HT-29 (cell line): ENCODE data around the gene LYL1. TPM values are rescaled to one million over a fixed set of nuclear protein-coding genes. Genes with fewer than 3 reads are reported as not detected.

Experiments
- DNase-seq: peaks from one replicate; pipeline ENCODE4 v3.0.0-alpha.2; 2015; ENCODE audit warnings: low spot score
- total RNA-seq: library from RNA; depleted of rRNA; stranded (reverse); fragments of >200 nt; shearing (Covaris generic); gene quantifications from 2 replicates; pipeline ENCODE4 v1.2.3, GENCODE V29; 2014

Gene LYL1
- total RNA-seq, 1 experiment from 2014 or later, result 2.5 TPM

DNA sequence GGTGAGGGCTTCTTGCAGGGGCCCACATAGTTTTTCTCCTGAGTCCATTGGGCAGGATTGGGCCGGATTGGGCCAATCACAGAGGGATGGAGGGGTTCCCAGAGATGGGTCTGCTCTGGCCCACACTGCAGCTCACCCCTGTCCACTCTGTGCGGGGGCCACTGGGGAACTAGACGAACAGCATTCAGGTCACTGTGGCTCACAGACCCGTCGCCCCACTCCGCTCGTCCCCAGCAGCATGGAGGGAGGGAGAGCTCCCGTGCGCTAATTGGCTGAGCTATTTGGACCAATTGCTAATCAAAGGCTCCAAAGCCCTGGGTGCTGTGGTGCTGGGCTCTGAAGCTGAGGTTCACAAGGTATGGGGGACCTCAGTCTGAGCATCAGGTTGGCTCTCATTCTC is 26.7 kb upstream of the LYL1 start:
- DNase-seq, result no peak

DNA sequence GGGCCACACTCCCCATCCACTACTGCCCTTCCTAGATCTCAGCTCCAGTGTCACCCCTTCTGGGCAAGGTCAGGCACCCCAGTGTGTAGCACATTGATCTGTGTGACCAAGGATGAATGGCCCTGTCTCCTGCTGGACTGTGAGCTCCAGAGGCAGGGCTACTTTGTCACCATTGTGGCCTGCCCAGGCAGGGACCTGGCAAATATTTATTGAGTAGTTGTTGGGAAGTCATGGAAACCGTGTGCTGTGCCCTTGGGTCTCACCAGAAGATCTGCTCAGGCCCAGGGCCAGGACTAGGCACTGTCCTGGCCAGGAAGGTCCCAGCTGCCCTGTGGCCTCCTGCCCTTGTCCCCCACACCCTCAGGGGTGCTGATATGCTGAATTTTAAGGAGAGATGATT is 25.9 kb upstream of the LYL1 start:
- no peak for DNase-seq

DNA sequence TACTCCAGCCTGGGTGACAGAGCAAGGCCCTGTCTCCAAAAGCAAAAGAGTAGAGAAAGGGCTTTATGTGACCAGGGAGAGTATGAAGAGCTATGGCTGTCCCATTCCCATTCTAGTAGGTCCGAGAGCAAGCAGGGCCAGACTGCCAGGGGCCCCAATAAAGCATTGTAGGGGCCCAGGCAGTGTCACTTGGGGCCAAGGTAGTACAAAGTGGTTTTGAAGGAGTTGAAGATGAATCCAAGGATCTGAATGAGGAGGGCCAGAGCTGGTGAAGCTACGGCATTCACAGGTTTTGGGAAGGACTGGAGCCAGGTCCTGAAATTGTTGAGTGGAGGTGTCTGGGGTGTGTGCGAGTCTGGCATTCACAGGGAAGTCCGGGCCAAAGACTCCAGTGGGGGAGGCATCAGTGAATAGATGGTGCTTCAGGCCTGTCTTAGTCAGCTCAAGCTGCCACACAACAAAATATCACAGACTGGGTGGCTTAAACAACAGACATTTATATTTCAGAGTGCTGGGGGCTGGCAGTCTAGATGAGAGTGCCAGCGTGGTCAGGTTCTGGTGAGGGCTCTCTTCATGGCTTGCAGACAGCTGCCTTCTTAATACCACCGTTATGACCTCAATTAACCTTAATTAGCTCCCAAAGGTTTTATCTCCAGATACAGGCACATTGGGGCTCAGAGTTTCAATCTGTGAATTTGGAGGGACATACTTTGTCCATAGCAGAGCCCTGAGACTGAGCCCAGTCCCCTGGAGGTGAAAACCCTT is 25.3 kb upstream of the LYL1 start:
- no peak for DNase-seq

DNA sequence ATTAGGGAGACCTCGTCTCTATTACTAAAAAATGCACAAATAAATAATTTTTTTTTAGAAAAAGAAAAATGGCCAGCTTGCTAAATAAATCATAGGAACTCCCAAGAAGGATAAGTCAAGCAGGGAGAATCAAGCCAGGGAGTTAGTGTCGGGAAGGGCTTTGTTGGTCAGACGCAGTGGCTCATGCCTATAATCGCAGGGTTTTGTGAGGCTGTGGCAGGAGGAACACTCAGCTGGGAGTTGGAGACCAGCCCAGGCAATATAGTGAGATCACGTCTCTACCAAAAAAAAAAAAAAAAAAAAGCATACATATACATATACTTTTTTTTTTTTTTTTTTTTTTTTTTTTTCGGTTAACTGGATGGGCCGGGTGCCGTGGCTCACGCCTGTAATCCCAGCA is 24.4 kb upstream of the LYL1 start:
- DNase-seq, result no peak

DNA sequence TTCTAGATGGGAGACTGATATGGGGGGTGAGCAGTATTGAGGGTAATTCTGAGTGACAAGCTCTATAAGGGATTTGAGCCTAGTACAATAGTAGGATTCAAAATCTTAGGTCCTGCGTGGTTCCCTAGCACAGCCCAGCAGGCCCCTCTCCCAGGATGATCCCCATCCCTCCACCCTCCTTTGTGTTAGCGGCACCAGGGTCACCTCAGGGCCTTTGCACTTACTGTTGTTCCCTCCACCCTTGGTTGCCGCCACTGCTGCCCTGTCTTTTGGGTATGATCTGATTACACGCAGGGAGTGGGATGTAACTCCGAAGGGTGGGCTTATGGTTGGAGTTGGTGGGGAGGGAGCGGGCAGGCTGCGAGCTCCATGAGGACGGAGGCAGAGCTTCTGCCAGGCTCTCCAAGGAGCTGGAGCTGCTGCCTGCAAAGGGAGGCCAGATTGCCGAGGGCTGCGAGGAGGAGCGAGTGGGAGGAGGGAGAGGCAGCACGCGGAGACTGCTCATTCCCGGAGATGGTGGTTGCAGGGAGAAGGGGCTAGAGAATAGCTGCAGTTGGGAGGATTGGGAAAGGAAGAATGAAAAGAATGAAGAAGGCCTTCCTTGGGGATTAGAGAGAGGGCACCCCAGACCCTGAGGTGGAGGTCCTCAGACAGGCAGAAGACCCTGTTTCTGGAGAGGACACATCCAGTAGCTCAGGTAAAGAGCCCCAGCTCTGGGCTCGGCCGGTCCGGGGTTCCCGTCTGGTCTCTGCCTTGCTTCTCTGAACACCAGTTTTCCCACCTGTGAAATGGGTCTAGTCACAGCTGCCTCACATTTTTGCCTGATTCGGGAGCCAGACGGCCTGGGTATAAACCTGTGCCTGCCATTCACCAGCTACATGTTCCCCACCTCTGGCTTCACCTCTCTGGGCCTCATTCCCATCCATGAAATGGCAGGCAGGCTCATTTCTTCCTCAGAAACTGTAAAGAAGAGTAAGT is 20.6 kb upstream of the LYL1 start:
- no peak for DNase-seq

DNA sequence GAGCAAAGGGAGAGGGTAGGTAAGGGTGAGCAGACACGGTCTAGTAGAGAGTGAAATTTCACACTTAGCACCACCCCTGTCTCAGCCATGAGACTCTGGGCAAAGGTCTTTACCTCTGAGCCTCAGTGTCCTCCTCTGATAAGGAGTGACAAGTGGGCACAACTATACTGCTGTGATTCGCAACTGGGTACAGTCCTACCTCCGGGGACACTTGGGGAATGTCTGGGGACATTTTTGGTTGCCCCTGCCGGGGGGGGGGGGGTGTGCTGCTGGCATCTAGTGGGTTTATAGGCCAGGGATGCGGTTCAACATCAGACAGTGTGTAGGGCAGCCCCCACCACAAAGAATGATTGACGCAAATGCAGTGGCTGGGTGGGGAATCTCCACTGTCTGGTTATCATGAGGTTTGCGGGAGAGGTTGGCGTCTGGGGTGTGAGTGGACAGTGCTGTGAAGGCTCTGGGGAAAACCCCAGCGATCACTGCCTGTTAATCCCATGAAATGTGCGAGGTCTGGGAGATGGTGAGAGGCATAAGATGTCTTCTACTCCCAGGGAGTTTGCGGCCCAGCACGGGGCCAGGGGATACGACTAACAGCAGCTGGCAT is 19.7 kb upstream of the LYL1 start:
- DNase-seq, result no peak

DNA sequence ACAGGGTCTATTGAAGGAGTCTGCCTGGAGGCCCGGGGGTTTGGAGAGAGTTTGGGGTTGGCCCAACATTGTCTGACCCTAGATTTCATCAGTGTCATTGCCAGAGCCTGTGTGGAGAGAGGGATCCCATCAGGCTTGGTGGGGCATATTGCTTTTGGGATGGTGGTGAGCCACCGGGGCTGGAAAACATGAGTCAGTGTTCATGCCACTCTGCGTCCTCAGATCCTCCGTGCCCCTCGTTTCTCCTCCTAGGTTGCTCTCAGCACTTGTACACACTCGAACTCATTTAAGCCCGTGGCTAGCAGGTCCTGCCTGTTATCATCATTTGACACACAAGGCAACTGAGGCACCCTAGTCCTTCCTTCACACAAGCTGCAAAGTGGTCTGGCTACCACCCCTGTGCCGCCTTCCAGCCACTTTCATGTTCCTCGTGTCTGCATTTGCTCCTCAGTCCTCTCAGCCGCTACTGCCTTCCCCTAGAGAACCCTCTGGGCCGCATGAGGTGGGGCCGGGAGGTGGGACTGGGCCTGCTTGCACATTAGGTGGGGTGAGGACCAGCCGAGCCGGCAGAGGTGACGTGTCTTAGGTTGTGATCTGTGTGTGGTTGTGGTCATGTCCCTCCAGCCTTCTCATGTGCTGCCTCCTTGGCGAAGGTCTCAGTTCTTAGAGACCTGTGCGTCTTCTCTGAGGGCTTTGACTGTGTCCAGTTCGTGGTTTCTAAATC is 19.1 kb upstream of the LYL1 start:
- DNase-seq, result no peak

DNA sequence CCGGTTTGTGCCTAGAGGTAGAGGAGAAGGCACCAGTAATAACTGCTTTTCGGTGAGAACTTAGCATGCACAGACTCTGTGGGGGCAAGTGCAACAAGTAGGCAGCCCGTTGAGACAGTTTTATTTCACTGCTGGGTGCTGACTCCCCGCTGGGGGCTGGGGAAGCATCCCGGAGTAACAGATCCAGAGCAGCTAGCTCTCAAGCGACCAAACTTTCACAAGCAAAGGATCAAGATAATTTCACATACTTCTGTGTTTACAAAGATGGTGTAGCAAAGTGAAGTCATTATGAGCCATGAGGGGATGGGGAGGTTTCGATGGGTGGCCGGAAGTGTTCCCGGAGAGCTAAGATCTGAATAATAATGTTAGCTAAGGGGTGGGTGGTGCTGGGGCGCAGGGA is 18.2 kb upstream of the LYL1 start:
- no peak for DNase-seq

DNA sequence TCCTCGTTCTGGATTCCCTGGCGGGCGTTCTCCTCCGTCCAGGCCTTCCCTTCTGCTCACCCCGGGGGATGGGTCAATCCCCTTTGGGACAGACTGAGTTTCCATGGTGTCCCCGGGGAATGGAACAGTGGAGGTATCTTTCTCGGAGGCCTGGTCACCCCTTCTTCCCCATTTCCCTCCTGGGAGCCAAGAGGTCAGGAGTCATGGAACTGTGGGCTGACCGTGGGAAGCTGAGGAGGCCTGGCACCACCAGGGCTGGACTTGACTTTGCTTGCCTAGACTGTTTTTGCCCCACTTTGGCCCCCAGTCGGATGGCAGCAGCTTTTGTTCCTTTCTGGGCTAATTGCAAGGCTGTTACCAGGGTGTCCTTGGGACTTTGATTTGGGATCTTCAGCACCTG is 17.4 kb upstream of the LYL1 start:
- DNase-seq, result no peak

DNA sequence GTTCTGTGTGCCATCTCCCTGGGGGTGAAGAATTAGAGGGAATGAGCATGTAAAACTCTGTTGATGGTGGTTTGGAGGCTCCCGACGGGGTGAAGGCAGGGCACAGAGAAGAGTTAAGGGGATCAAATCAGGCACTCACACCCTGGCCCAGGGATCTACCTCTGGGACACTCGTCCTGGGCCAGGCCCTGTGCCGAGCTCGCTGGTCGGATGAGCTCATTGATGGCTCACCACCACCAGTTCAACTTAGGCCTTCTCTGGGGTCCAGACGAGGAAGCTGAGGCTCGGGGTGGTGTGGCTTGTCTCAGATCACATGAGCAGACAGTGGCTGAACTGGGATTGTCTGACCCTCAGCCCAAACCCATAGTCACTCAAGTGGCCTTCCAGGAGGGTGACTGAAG is 17.0 kb upstream of the LYL1 start:
- no peak for DNase-seq

DNA sequence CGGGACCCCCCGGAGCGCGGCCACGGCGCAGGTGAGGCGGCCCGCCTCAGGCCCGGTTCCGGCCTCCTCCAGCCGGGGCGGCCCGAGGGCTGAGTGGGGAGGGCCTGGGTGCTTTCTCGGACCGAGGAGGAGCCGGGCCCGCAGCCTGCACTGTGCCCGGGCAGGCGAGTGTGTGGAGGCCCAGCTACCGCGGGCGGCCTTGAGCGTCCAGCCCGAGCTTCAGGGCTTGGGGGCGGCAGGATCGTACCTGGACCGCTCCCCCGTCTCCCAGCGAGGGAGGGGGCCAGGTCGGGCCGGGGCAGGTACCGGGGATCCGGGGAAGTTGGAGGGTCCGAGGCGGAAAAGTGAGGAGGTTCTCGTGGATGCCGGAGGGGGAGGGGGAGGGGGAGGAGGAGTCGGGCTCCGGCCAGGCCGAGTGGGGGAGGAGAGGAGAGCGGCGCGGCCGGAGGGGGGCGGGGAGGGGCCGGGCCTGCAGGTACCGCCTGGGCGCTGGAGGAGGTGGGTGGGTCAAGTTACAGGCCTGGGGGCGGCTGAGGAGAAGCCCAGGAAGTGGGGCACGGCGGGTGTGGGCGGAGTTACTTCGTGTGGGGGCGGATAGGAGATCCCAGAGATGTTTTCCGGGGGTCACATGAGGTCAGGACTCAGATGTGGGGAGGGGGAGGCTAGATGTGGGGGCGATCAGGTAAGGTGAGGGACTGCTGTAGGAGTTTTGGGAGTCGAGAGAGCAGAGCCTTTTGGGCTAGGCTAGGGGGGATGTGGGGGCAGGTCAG is 16.0 kb upstream of the LYL1 start:
- no peak for DNase-seq

DNA sequence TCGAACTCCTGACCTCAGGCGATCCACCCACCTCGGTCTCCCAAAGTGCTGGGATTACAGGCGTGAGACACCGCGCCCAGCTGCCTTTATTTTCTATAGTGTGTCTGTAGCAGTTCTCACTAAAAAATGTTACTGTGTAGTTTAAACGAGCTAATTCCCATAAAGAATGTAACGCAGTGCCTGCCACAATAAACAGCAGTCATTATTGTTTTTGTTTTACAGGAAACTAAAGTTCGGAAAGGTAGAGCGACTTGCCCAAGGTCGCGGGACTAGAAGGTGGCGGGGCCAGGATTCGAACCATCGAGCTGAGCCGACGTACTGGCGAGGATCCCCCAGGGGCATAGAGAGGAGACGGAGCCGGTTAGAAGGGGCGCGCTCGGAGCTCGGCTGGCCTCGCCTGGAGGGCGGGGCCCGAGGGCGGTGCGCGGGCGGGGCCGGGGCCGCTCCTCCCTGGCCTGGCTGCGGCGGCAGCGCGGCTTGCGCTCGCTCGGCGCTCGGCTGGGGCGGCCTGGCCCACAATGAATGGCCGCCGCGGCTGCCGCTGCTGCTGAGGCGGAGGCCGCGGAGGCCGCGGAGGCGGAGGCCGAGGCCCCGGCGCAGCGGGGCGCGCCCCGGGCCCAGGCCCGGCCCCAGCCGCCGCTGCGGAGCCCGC is 15.2 kb upstream of the LYL1 start, which contains the start of gene NACC1:
NACC1 (plus strand) TSS at position 493 of the 652 bp plus-strand sequence. CDS start 16,944 bp downstream, outside the sequence.
- peak; percentile 79 for DNase-seq

DNA sequence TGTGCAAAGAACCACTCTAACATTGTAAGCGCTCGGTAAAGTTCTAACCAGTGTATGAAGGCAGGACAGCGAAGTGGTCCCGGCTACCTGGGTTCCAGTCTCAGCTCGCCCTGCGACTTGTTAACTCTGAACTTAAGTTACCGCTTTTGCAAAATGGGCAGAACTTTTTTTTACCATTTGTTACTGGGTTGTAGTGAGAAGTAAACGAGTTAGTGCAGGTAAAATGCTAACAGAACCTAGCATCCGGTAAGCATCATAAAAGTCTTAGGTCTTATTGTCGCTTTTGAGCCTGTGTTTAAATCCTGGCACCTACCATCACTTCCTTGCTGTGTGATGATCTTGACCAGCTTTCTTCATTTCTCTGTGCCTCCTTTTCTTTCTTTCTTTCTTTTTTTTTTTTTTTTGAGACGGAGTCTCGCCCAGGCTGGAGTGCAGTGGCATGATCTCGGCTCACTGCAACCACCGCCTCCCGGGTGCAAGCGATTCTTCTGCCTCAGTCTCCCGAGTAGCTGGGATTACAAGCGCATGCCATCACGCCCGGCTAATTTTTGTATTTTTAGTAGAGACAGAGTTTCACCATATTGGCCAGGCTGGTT is 14.6 kb upstream of the LYL1 start:
- no peak for DNase-seq

DNA sequence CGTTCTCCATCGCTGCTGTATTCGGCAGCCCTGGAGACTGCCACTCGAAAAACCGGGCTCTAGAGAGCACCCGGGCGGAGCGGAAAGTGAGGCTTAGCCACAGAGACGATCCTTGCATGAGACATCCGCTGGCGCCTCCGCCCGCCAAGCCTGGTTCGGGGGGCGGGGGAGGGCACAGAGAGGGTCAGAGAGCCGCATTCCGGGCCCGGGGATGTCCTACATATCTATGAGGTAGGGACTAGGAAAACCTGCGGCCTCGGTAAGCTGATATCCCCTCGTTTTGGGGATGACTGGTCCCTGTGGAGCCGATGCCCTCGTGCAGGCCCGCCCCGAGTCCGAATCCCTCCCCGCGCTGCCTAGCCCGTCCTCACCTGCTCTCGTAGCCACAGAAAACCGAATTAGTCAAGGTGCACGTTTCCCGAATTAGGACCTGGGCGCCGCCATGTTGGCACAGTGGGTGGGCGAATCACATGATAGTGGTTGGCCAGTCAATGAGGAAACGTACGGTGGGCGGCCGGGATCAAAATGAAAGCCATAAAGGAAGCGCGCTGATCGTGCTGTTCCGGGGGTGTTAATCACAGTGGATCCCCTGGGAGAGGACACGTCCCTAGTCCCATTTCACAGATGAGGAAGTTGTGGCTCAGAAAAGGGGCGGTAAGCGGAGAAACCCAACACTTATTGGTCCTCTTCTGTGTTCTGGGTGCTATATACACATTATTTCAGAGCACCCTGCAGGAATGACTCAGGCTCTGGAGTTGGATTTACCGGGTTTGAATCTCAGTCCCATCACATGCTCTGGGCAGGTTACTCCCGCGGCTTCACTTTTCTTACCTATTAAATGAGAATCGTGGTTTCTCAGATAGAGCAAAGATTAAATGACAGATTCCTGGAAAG is 13.9 kb upstream of the LYL1 start, which contains the start of gene TRMT1:
TRMT1 (minus strand) TSS at position 459 of the 894 bp plus-strand sequence; CDS start at position 118, 341 bp downstream.
- peak; percentile 88 for DNase-seq

DNA sequence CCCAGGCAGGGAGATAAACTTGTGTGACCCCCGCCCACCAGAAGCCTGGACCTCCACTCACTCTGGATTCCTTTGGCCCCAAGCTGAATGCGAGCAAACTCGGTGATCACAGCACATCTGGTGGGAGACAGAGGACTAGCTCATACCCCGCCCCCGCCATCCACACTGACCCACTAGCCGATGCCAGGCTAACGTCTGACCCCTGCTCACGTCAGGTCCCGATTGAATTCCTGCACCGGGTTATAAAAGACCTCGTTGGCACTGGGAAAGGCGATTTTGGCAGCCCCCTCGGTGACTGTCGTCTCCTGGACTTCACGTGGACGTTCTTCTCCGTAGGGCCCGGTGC is 13.3 kb upstream of the LYL1 start:
- no peak for DNase-seq

DNA sequence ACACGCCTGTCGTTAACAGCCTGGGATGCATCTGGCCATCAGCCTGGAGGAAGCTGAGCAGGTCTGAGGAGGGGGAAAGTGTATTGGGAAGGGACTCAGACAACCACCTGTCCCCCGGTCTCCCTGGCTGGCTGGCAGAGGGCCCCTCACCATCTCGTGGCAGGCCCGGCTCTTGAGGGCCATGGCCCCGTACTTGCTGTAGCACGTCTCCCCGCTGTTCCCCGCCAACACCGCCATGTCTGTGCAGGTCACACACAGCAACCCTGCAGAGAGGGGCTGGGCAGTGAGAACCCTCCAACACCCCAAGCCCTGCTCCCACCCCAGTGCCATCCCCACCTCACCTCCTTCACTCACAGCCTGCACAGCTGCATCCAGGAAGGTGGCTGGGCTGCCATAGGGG is 9.9 kb upstream of the LYL1 start:
- no peak for DNase-seq

DNA sequence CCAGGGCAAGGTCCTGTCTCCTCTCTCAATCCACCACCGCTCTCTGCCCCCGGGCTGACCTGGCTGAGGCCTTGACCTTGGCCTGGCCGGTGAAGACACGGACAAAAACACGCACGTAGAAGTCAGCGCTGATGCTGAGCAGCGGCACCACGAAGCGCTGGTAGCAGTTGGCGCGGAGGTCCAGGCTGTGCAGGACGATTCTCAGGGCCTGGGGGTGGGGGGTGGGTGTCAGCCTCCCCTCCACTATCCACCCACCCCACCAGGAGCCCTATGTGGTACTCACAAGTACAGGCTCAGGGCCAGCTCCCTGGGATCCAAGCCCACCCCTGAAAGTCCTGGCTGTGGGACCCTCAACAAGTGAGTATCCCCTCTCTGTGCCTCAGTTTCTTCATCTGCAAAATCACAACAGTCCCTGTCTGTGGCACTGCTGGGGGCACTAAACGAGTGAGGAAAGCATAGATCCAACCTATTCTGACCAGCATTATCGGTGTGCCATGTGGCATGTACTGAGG is 7.5 kb upstream of the LYL1 start:
- no peak for DNase-seq

DNA sequence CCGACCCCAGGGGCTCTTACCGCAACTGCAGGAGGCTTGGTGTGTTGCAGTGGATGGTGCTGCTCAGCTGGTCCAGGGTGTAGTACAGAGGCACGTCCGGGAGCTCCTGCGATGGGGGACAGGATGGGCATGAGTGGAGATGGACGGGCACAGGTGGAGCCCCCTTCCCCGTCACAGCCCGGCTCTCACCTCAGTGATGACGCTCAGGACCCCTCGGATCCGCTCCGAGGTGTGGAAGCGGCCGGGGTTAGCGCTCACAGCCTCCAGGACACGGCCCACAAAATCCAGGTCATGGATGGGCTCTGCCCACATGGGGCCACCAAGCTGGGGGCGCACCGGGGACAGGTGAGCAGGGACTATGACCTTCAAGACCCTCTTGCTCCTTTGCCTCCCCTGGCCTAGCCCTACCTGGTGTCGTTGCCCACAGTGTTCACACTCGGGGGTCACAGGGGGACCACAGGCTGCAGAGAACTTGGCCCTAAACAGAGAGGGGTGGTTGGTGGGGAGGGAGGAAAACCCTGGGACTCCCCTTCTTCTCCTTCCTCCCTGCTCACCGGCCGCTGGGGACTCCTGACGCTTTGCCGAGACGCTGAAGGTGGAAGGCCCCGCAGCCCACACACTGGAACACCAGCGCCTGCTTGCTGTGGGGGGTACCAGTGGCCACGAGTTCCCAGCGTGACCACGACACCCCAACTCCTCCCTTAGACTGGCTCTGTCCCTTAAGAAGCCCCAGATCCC is 6.9 kb upstream of the LYL1 start:
- no peak for DNase-seq
